GM21381 (cell line): ENCODE measurements around the gene TBC1D9B.

ENCODE experiments used
- ATAC-seq: cut with Tn5 transposase; IDR thresholded peaks from one replicate; pipeline ENCODE4 v1.9.1; 2021; ENCODE audit warnings: mild to moderate bottlenecking, moderate library complexity; ENCODE audit not compliant: unreplicated experiment

TBC1D9B gene

GRCh38 chr5:179908528-179908927 lies 831 bp upstream of the TBC1D9B start:
- no peak for ATAC-seq

- ATAC-seq, result no peak
Measured at GRCh38 chr5:179906795-179907555, 722 bp downstream of the TBC1D9B start.

GRCh38 chr5:179906294-179906794 lies 1.4 kb downstream of the TBC1D9B start:
- no peak for ATAC-seq

- no peak for ATAC-seq
Measured at GRCh38 chr5:179905161-179905560, 2.5 kb downstream of the TBC1D9B start.

- ATAC-seq, result no peak
Measured at GRCh38 chr5:179904463-179905160, 3.1 kb downstream of the TBC1D9B start.

- ATAC-seq, result no peak
Measured at GRCh38 chr5:179902763-179903158, 4.9 kb downstream of the TBC1D9B start.

- no peak for ATAC-seq
Measured at GRCh38 chr5:179901915-179902762, 5.6 kb downstream of the TBC1D9B start.

- no peak for ATAC-seq
Measured at GRCh38 chr5:179901462-179901861, 6.2 kb downstream of the TBC1D9B start.

- no peak for ATAC-seq
Measured at GRCh38 chr5:179900711-179901110, 7.0 kb downstream of the TBC1D9B start.

- ATAC-seq, result no peak
Measured at GRCh38 chr5:179900206-179900605, 7.5 kb downstream of the TBC1D9B start.

GRCh38 chr5:179895861-179896260 lies 11.8 kb downstream of the TBC1D9B start:
- ATAC-seq, result no peak

- no peak for ATAC-seq
Measured at GRCh38 chr5:179893958-179894895, 13.5 kb downstream of the TBC1D9B start.

- no peak for ATAC-seq
Measured at GRCh38 chr5:179893076-179893957, 14.4 kb downstream of the TBC1D9B start.

GRCh38 chr5:179892255-179892654 lies 15.4 kb downstream of the TBC1D9B start:
- ATAC-seq, result no peak

- ATAC-seq, result no peak
Measured at GRCh38 chr5:179890751-179891682, 16.7 kb downstream of the TBC1D9B start.

GRCh38 chr5:179889885-179890284 lies 17.8 kb downstream of the TBC1D9B start:
- no peak for ATAC-seq

- no peak for ATAC-seq
Measured at GRCh38 chr5:179887802-179888201, 19.9 kb downstream of the TBC1D9B start.

GRCh38 chr5:179887095-179887494 lies 20.6 kb downstream of the TBC1D9B start:
- no peak for ATAC-seq
